C1 segment of cervical spinal cord (tissue), 14 donors: Measurements from ENCODE around the gene ACER1.
"Not testable (repeated sequence)": the region's sequence is repeated elsewhere in the genome, so short reads cannot be mapped to it uniquely, and the experiment has no call there.

ENCODE experiments used
- DNase-seq, 14 donors: peaks; one replicate each; lab custom pipeline; 2025; lab: John Stamatoyannopoulos, UW

Gene ACER1

GRCh38 chr19:6333439-6333838, at the start of gene ACER1:
TSS of gene ACER1 (minus strand) at chr19:6333612. CDS start at chr19:6333551, 61 bp downstream.
- no peak for DNase-seq

GRCh38 chr19:6383188-6383587, 49.8 kb upstream of the ACER1 start:
- DNase-seq = no peak

- no peak for DNase-seq
Observed at GRCh38 chr19:6381030-6381750, 47.8 kb upstream of the ACER1 start.

- no peak for DNase-seq
Observed at GRCh38 chr19:6379744-6380143, 46.3 kb upstream of the ACER1 start.

GRCh38 chr19:6378486-6378885, 45.1 kb upstream of the ACER1 start:
- peak in 3 of 14 donors; percentile 6 to 93 (median 18) for DNase-seq

GRCh38 chr19:6378041-6378440, 44.6 kb upstream of the ACER1 start:
- peak in 1 of 14 donors; percentile 82 for DNase-seq

GRCh38 chr19:6376512-6377190, 43.2 kb upstream of the ACER1 start:
- DNase-seq = no peak

- peak in 1 of 14 donors; percentile 7 for DNase-seq
Observed at GRCh38 chr19:6375411-6376010, 42.1 kb upstream of the ACER1 start, which contains the start of gene PSPN. TSS of gene PSPN (minus strand) at chr19:6375933. CDS start at chr19:6375849, 84 bp downstream.

- peak in 1 of 14 donors; percentile 40 for DNase-seq
Observed at GRCh38 chr19:6374711-6375410, 41.4 kb upstream of the ACER1 start.

GRCh38 chr19:6374161-6374709, 40.8 kb upstream of the ACER1 start:
- peak in 1 of 14 donors; percentile 47 for DNase-seq

- DNase-seq = no peak
Observed at GRCh38 chr19:6373813-6374108, 40.3 kb upstream of the ACER1 start.

GRCh38 chr19:6373096-6373812, 39.8 kb upstream of the ACER1 start:
- peak; percentile 78 to 97 (median 94) for DNase-seq

GRCh38 chr19:6372594-6373095, 39.2 kb upstream of the ACER1 start, which contains the start of gene ALKBH7:
TSS of gene ALKBH7 (plus strand) at chr19:6372794. CDS start at chr19:6372821, 27 bp downstream.
- DNase-seq = peak; percentile 78 to 99 (median 94)

GRCh38 chr19:6364353-6364752, 30.9 kb upstream of the ACER1 start:
- no peak for DNase-seq

GRCh38 chr19:6362351-6362801, 29.0 kb upstream of the ACER1 start:
- DNase-seq = no peak

- peak in 2 of 14 donors; percentile 25 to 44 for DNase-seq
Observed at GRCh38 chr19:6362027-6362350, 28.6 kb upstream of the ACER1 start.

GRCh38 chr19:6360857-6361216, 27.4 kb upstream of the ACER1 start:
- DNase-seq = not testable (repeated sequence)

GRCh38 chr19:6360445-6360844, 27.0 kb upstream of the ACER1 start:
- not testable (repeated sequence) for DNase-seq

- no peak for DNase-seq
Observed at GRCh38 chr19:6359568-6360341, 26.3 kb upstream of the ACER1 start.

GRCh38 chr19:6358003-6358402, 24.6 kb upstream of the ACER1 start:
- no peak for DNase-seq
